ENCODE results near the gene HADHA. TPM values are rescaled to one million over a fixed set of nuclear protein-coding genes. Genes with fewer than 3 reads are reported as not detected.
A peak's percentile ranks its signal among the peaks of the same experiment; 100 is the strongest.

The HADHA gene
- total RNA-seq, 1 experiment from 2014 or later: 101 TPM

DNA sequence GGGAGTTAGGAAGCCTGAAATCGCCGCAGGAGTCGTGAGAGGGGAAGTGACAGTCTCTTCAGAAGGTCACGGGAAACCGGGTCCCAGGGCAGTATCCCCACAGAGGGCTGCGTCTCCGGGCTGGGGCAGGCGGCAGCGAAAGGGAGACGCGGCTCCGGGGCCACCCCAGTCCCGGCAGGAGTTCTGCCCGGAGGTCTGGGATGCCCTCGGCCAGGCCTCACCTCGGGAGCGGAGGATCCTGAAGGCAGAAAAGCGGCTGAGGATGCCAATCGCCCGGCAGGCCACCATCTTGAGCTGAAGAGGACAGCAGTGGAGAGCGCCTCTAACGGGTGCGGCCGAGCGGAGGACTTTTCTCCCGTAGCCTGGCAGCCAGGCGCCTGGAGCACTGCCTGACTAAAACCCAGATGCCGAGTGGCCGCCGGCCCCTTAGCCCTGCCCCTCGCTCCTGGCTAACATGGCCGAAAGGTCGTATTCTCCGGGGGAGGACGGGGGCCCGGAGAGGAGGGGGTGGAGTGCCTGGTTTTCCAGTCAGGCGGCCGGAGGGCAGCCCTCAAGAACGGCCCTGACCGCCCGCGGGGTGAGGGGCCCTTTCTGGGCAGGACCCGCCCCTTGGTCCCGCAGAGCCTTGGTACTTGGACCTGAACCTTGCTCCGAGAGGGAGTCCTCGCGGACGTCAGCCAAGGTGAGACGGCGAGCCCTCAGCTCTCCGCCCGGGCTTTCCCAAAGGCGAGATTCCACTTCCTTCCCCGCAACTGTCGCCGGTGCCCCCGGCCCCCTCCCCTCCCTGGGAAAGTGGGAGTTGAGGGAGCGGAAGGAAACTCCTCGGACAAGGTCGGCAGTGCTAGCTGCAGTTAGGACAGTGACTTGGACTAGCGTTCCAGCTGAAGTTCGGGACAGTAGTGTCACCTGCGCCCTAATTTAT, at the start of gene HADHA, which contains the start of gene HADHB (continued):
- TF ChIP-seq CBX3 (IDR thresholded peaks at IDR 0.05; ENCODE audit: low read depth) (no peak), POLR2A (IDR thresholded peaks at IDR 0.05; ENCODE audit: borderline replicate concordance, extremely low read depth, insufficient read depth, insufficient read length) (peak; percentile 64), EZH2 (IDR thresholded peaks at IDR 0.05) (no peak), RAD21 (IDR thresholded peaks at IDR 0.05; ENCODE audit: low read depth) (no peak), MAX (IDR thresholded peaks at IDR 0.05) (0 out of 2 replicates have a peak, but pooled peaks have one; percentile 34), SP1 (IDR thresholded peaks at IDR 0.05; ENCODE audit: low read depth) (peak; percentile 69)
- TF ChIP-seq, protein P1, sequence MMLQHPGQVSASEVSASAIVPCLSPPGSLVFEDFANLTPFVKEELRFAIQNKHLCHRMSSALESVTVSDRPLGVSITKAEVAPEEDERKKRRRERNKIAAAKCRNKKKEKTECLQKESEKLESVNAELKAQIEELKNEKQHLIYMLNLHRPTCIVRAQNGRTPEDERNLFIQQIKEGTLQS (IDR thresholded peaks at IDR 0.05): no peak

DNA sequence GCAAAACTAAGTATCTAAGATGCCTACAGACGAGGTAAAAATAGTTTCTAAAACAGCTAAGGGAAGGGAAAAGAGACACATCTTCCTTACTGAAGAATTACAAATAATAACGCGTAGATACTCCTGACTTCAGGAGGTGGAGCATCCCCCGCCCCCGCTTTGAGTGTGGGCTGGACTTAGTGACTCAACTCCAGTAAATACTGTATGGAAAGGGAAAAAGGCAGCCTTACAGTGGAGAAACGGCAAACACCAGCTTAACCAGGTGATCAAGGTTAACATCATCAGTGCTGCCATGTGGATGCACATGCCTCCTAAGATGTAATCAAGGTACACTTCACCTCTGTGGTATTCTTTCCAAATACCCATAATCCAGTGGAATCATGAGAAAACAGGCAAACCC, 48.2 kb upstream of the HADHA start:
- intact Hi-C loops (cut with micrococcal nuclease): no loop called here
- Histone ChIP-seq H3K27me3 (ENCODE audit: insufficient read depth, low read length) (no peaks in the 10 kb centered on the region), H3K9me3 (ENCODE audit: control insufficient read depth in 1 of 2, insufficient read depth in 1 of 2, low read depth in 1 of 2, low read length in 2 of 2) (no peaks in the 10 kb centered on the region), H3K4me2 (ENCODE audit: low read length) (no peak overlapping the region; the same call in 1 of the 2 replicates), H3K27ac (ENCODE audit: low read depth, low read length) (no peak overlapping the region), H3K9me2 (ENCODE audit: insufficient read depth) (no peaks in the 10 kb centered on the region), H3K36me3 (ENCODE audit: control insufficient read depth in 1 of 2, insufficient read depth in 2 of 2, low read length in 2 of 2) (peaks cover 0 to 3% of the 10 kb centered on the region in 2 experiments; a peak in 1 of 4 replicates), H2AFZ (ENCODE audit: low read depth, low read length, poor library complexity, severe bottlenecking) (no peak overlapping the region), H3K79me2 (ENCODE audit: insufficient read depth, low read length) (no peaks in the 10 kb centered on the region), H3K4me1 (ENCODE audit: control insufficient read depth in 1 of 2, insufficient read depth in 2 of 2, low read length in 2 of 2) (peaks cover 2 to 6% of the 10 kb centered on the region in 2 experiments; a peak in 2 of 4 replicates), H4K20me1 (ENCODE audit: insufficient read depth) (no peaks in the 10 kb centered on the region), H3K4me3 (replicated peaks in 1 of 2; ENCODE audit: low read depth in 1 of 2, low read length in 2 of 2) (no peak overlapping the region), H3K9ac (ENCODE audit: low read length) (no peak overlapping the region)
- ChIA-PET CTCF (no interaction called here), RAD21 (ENCODE audit: low non-redundant PET in 1 of 2, low total read pairs in 2 of 2, uncharacterized antibody in 2 of 2, unreplicated experiment in 2 of 2) (no interaction called here), POLR2A (interaction anchor here (0.6 kb wide), 1 partner anchor 35 kb away, joined by 11 read pairs; no protein-coding TSS in a partner anchor)
- TF ChIP-seq, protein P2, sequence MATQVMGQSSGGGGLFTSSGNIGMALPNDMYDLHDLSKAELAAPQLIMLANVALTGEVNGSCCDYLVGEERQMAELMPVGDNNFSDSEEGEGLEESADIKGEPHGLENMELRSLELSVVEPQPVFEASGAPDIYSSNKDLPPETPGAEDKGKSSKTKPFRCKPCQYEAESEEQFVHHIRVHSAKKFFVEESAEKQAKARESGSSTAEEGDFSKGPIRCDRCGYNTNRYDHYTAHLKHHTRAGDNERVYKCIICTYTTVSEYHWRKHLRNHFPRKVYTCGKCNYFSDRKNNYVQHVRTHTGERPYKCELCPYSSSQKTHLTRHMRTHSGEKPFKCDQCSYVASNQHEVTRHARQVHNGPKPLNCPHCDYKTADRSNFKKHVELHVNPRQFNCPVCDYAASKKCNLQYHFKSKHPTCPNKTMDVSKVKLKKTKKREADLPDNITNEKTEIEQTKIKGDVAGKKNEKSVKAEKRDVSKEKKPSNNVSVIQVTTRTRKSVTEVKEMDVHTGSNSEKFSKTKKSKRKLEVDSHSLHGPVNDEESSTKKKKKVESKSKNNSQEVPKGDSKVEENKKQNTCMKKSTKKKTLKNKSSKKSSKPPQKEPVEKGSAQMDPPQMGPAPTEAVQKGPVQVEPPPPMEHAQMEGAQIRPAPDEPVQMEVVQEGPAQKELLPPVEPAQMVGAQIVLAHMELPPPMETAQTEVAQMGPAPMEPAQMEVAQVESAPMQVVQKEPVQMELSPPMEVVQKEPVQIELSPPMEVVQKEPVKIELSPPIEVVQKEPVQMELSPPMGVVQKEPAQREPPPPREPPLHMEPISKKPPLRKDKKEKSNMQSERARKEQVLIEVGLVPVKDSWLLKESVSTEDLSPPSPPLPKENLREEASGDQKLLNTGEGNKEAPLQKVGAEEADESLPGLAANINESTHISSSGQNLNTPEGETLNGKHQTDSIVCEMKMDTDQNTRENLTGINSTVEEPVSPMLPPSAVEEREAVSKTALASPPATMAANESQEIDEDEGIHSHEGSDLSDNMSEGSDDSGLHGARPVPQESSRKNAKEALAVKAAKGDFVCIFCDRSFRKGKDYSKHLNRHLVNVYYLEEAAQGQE (IDR thresholded peaks at IDR 0.05; ENCODE audit: low read depth): no peak
- TF ChIP-seq ZNF274 (IDR thresholded peaks at IDR 0.05; ENCODE audit: low read depth, low read length) (no peak), ZBTB33 (IDR thresholded peaks at IDR 0.05; ENCODE audit: extremely low read depth, insufficient replicate concordance, low read length) (no peak), TCF7L2 (IDR thresholded peaks at IDR 0.05; ENCODE audit: borderline replicate concordance, extremely low read depth, insufficient read depth, insufficient read length) (no peak), ZFX (IDR thresholded peaks at IDR 0.05) (no peak), CTCF (IDR thresholded peaks at IDR 0.05 in 2 of 3, conservative IDR thresholded peaks at IDR 0.05 in 1 of 3; ENCODE audit: borderline replicate concordance in 1 of 3, insufficient read depth in 1 of 3, low read depth in 2 of 3, low read length in 2 of 3) (no peak), EGR1 (IDR thresholded peaks at IDR 0.05; ENCODE audit: low read depth) (peak; percentile 62)
- ATAC-seq (peak; percentile 46; the same call in 1 of the 2 replicates), DNase-seq (ENCODE audit: low read depth, low spot score) (no peak)
- BruUV-seq (replicated peaks): no TSS peak

Measured in HCT116 (cell line).